ENCODE data around the gene ADAMTS16.

DNA sequence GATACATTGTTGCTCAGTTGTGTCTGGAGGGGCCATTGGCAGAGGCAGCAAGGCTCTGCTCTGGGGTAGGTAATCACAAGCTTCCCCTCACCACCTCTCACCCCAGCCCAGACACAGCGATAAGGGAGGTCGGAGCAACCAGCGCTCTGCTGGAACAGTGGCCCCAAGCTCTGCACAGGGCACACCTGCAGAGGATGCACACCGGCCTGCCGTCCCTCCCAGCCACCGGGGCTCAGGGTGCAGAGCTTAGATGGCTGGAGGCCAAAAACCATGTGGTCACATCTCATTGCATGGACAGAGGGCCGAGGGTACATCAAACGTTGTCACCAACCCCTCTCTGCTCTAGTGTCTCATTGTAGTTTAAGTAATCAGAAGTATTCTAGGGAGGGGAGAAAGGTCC, 187.0 kb downstream of the ADAMTS16 start:
- TF ChIP-seq POLR2AphosphoS5 (IDR thresholded peaks at IDR 0.05) (no peak), POLR2A (IDR thresholded peaks at IDR 0.05) (no peak)
- TF ChIP-seq, protein P1, sequence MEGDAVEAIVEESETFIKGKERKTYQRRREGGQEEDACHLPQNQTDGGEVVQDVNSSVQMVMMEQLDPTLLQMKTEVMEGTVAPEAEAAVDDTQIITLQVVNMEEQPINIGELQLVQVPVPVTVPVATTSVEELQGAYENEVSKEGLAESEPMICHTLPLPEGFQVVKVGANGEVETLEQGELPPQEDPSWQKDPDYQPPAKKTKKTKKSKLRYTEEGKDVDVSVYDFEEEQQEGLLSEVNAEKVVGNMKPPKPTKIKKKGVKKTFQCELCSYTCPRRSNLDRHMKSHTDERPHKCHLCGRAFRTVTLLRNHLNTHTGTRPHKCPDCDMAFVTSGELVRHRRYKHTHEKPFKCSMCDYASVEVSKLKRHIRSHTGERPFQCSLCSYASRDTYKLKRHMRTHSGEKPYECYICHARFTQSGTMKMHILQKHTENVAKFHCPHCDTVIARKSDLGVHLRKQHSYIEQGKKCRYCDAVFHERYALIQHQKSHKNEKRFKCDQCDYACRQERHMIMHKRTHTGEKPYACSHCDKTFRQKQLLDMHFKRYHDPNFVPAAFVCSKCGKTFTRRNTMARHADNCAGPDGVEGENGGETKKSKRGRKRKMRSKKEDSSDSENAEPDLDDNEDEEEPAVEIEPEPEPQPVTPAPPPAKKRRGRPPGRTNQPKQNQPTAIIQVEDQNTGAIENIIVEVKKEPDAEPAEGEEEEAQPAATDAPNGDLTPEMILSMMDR (IDR thresholded peaks at IDR 0.05 in 8 of 11, conservative IDR thresholded peaks at IDR 0.05 in 3 of 11) = no peak
